ENCODE results near the gene PACS2. TPM values are rescaled to one million over a fixed set of nuclear protein-coding genes. Genes with fewer than 3 reads are reported as not detected.
"Not testable (repeated sequence)": the region's sequence is repeated elsewhere in the genome, so short reads cannot be mapped to it uniquely, and the experiment has no call there.

PACS2 gene
- total and polyA plus RNA-seq, 2 experiments from 2014 or later = 41.1 to 54.5 TPM

GRCh38 chr14:105333020-105333490 is 18.5 kb downstream of the PACS2 start:
- Histone ChIP-seq H4K20me1 (ENCODE audit: insufficient read depth, poor library complexity, severe bottlenecking) (peaks cover 31% of the 10 kb centered on the region), H3K4me1 (ENCODE audit: insufficient read depth) (no peaks in the 10 kb centered on the region), H3K27me3 (no peaks in the 10 kb centered on the region), H2AFZ (no peak overlapping the region), H3K9me2 (replicated peaks; ENCODE audit: insufficient read depth) (no peaks in the 10 kb centered on the region), H3K9me3 (ENCODE audit: low read depth) (no peaks in the 10 kb centered on the region), H3K36me3 (replicated peaks; ENCODE audit: insufficient read depth, low read depth) (no peaks in the 10 kb centered on the region), H3K79me2 (peaks cover 83% of the 10 kb centered on the region), H3K27ac (no peak overlapping the region), H3K4me2 (no peak overlapping the region), H3K4me3 (no peak overlapping the region)
- WGBS (ENCODE audit: low lambda C conversion rate, missing lambda C conversion rate) = 93% methylated on average over 15 of the region's 15 CpGs
- no peak for TF ChIP-seq CTCF (IDR thresholded peaks at IDR 0.05; ENCODE audit: poor library complexity)
- no peak for TF ChIP-seq EZH2phosphoT487 (IDR thresholded peaks at IDR 0.05; ENCODE audit: low read depth, severe bottlenecking, unreplicated experiment)
- no peak for TF ChIP-seq EZH2 (IDR thresholded peaks at IDR 0.05; ENCODE audit: borderline replicate concordance)
- DNase-seq (ENCODE audit: low spot score) = no peak

GRCh38 chr14:105333613-105334364 is 19.2 kb downstream of the PACS2 start:
- H4K20me1 ChIP-seq (ENCODE audit: insufficient read depth, poor library complexity, severe bottlenecking) = peaks cover 27% of the 10 kb centered on the region
- H3K9me2 ChIP-seq (replicated peaks; ENCODE audit: insufficient read depth) = no peaks in the 10 kb centered on the region
- H3K27ac ChIP-seq = no peak overlapping the region
- WGBS (ENCODE audit: low lambda C conversion rate, missing lambda C conversion rate) = 93% methylated on average over 18 of the region's 18 CpGs
- no peaks in the 10 kb centered on the region for H3K36me3 ChIP-seq (replicated peaks; ENCODE audit: insufficient read depth, low read depth)
- no peak overlapping the region for H3K4me3 ChIP-seq
- H3K4me1 ChIP-seq (ENCODE audit: insufficient read depth) = no peaks in the 10 kb centered on the region
- no peaks in the 10 kb centered on the region for H3K27me3 ChIP-seq
- peaks cover 77% of the 10 kb centered on the region for H3K79me2 ChIP-seq
- no peaks in the 10 kb centered on the region for H3K9me3 ChIP-seq (ENCODE audit: low read depth)
- no peak overlapping the region for H3K4me2 ChIP-seq
- DNase-seq (ENCODE audit: low spot score) = no peak
- H2AFZ ChIP-seq = no peak overlapping the region
- TF ChIP-seq EZH2 (IDR thresholded peaks at IDR 0.05; ENCODE audit: borderline replicate concordance) = no peak
- no peak for TF ChIP-seq CTCF (IDR thresholded peaks at IDR 0.05; ENCODE audit: poor library complexity)
- TF ChIP-seq EZH2phosphoT487 (IDR thresholded peaks at IDR 0.05; ENCODE audit: low read depth, severe bottlenecking, unreplicated experiment) = no peak

GRCh38 chr14:105334383-105335230 is 20.1 kb downstream of the PACS2 start:
- no peaks in the 10 kb centered on the region for H3K9me2 ChIP-seq (replicated peaks; ENCODE audit: insufficient read depth)
- WGBS (ENCODE audit: low lambda C conversion rate, missing lambda C conversion rate) = 87% methylated on average over 17 of the region's 17 CpGs

GRCh38 chr14:105335231-105335542 is 20.6 kb downstream of the PACS2 start:
- not testable (repeated sequence) for H3K4me1 ChIP-seq (ENCODE audit: insufficient read depth)
- H4K20me1 ChIP-seq (ENCODE audit: insufficient read depth, poor library complexity, severe bottlenecking) = peaks cover 18% of the 10 kb centered on the region
- peaks cover 71% of the 10 kb centered on the region for H3K79me2 ChIP-seq

More at GRCh38 chr14:105334383-105335230, 20.1 kb downstream of the PACS2 start:
- DNase-seq (ENCODE audit: low spot score) = no peak
- no peak overlapping the region for H3K27ac ChIP-seq
- H3K9me3 ChIP-seq (ENCODE audit: low read depth) = no peaks in the 10 kb centered on the region
- no peaks in the 10 kb centered on the region for H3K27me3 ChIP-seq
- no peak overlapping the region for H2AFZ ChIP-seq
- peaks cover 73% of the 10 kb centered on the region for H3K79me2 ChIP-seq
- no peaks in the 10 kb centered on the region for H3K36me3 ChIP-seq (replicated peaks; ENCODE audit: insufficient read depth, low read depth)
- peaks cover 23% of the 10 kb centered on the region for H4K20me1 ChIP-seq (ENCODE audit: insufficient read depth, poor library complexity, severe bottlenecking)
- H3K4me1 ChIP-seq (ENCODE audit: insufficient read depth) = no peaks in the 10 kb centered on the region
- no peak overlapping the region for H3K4me3 ChIP-seq
- TF ChIP-seq EZH2phosphoT487 (IDR thresholded peaks at IDR 0.05; ENCODE audit: low read depth, severe bottlenecking, unreplicated experiment) (no peak), EZH2 (IDR thresholded peaks at IDR 0.05; ENCODE audit: borderline replicate concordance) (no peak), CTCF (IDR thresholded peaks at IDR 0.05; ENCODE audit: poor library complexity) (no peak)
- H3K4me2 ChIP-seq = no peak overlapping the region

More at GRCh38 chr14:105335231-105335542, 20.6 kb downstream of the PACS2 start:
- H3K9me3 ChIP-seq (ENCODE audit: low read depth); H3K9me2 ChIP-seq (replicated peaks; ENCODE audit: insufficient read depth); DNase-seq (ENCODE audit: low spot score); H2AFZ ChIP-seq; H3K4me2 ChIP-seq; H3K27ac ChIP-seq; H3K27me3 ChIP-seq; H3K36me3 ChIP-seq (replicated peaks; ENCODE audit: insufficient read depth, low read depth); H3K4me3 ChIP-seq: not testable (repeated sequence)
- 96% methylated on average over 13 of the region's 22 CpGs for WGBS (ENCODE audit: low lambda C conversion rate, missing lambda C conversion rate)
